Mammary epithelial cell (primary cell): ENCODE results near the gene FNDC3B.

Experiments used
- CTCF ChIP-seq, 2 donors: IDR thresholded peaks in 1 of 2; conservative IDR thresholded peaks in 1 of 2; 2 replicates each; pipeline ENCODE4 v1.5.1; 2011 to 2012; ENCODE audit warnings: inconsistent platforms in 2 of 2, low read length in 2 of 2, mild to moderate bottlenecking in 2 of 2, control low read depth in 1 of 2, low read depth in 1 of 2; ENCODE audit not compliant: insufficient read depth in 1 of 2; ENCODE audit errors: extremely low read depth in 1 of 2
- EZH2 ChIP-seq: IDR thresholded peaks from 2 replicates; pipeline ENCODE4 v1.6.1; 2012; ENCODE audit warnings: low read length, inconsistent platforms, borderline replicate concordance

GRCh38 chr3:172228036-172228415 lies 188.6 kb downstream of the FNDC3B start:
- TF ChIP-seq CTCF (conservative IDR thresholded peaks at IDR 0.05 in 1 of 2, IDR thresholded peaks at IDR 0.05 in 1 of 2; ENCODE audit: extremely low read depth in 1 of 2, insufficient read depth in 1 of 2, low read depth in 1 of 2, low read length in 2 of 2) (no peak), EZH2 (no peak)
